22Rv1 (cell line): ENCODE measurements around the gene EDRF1.

ENCODE experiments used
- ZFX ChIP-seq: fragments of 450-650 bp; IDR thresholded peaks from 2 replicates; pipeline ENCODE4 v1.6.1; 2017; ENCODE audit warnings: antibody characterized with exemption, borderline replicate concordance
- TF ChIP-seq, protein P1 (sequence below): fragments of 450-650 bp; IDR thresholded peaks from 2 replicates; pipeline ENCODE4 v1.5.1; 2017; ENCODE audit warnings: mild to moderate bottlenecking

DNA sequence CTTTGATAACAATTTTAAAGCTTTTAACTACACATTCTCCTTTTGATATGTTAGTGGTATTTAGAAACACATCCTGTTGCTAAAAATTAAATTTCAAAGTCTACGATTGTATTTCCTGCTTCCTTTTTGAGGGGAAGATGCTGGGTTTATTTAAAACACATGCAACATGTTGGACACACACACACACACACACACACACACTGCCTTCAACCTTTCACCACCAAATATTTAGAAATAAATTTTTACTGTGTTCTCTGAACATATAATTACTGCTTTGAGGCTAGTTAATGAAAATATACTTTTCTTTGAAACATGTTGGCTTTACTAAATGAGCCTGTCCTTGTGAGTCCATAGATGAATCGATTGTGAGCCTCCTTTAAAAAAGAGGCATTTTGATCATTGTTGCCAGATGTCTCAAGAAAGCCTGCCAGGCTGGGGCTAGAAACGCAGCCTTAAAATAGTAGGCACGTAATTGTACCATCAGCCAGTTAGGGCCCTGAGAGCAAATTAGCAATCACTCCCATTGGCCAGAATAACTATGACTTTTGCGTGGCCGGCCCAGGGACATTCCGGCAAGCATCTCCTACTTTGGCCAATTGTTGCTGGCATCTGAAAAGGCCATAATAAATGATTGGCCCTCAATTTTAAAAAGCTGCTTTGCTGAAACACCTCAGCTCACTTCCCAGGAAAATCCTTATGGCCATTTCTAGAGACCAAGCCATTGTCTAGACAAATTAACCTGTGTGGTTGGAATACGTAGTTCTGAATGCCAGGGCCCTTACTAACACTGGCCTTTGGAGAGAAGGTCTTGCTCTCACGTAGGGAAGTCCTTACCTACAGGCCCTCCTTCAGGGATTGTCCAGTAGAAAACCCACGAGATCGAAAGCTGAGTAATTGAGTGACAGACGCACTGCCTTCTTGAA is 26.6 kb upstream of the EDRF1 start:
- TF ChIP-seq, protein P1, sequence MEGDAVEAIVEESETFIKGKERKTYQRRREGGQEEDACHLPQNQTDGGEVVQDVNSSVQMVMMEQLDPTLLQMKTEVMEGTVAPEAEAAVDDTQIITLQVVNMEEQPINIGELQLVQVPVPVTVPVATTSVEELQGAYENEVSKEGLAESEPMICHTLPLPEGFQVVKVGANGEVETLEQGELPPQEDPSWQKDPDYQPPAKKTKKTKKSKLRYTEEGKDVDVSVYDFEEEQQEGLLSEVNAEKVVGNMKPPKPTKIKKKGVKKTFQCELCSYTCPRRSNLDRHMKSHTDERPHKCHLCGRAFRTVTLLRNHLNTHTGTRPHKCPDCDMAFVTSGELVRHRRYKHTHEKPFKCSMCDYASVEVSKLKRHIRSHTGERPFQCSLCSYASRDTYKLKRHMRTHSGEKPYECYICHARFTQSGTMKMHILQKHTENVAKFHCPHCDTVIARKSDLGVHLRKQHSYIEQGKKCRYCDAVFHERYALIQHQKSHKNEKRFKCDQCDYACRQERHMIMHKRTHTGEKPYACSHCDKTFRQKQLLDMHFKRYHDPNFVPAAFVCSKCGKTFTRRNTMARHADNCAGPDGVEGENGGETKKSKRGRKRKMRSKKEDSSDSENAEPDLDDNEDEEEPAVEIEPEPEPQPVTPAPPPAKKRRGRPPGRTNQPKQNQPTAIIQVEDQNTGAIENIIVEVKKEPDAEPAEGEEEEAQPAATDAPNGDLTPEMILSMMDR, result no peak
- TF ChIP-seq ZFX, result no peak
